ENCODE results near the gene ARMCX6. TPM values are rescaled to one million over a fixed set of nuclear protein-coding genes. Genes with fewer than 3 reads are reported as not detected.

Gene ARMCX6
- total and polyA plus RNA-seq, 2 of the 13 experiments (the other 11 are each of a cell fraction or from before 2014, with no cell fraction given), result 19.4 to 23.3 TPM

DNA sequence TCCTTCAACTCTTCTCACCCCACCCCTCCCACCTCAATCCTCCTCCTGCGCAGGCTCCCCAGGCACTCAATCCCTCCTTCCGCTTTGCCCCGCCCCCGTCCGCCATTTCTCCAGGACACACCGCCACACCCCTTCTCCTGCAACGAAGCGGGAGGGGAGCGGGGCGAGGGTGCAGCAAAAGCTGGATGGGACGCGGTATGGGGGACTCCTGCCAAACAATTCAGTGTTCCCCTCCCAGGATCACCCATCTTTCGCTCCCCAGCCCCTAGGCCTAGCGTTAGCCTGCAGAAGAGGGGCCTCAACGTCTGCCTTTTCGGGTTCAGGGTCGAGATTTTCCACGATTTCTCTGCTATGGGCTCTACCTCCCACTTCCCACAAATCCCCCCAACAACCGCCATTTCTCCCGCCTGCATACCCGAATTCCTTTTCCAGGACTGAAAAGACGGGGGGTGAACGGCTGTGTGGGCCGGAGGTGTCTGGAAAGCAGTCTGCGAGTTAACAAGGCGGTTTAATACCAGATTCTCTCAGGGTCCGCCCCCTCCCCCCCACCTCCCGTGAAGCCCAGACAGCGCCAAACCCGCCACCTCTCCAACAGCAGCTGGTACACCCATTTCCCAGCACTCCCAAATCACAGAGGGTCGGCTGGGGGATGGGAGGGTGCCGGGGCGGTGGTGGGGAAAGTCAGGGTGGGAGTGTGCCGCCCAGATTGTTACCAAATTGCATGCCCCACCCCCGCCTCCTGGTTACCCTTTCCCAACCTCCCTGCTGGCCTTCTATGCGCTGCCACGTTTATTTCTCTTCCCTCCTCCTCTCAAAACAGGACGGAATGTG is 41.1 kb upstream of the ARMCX6 start:
- no peak overlapping the region for H3K4me3 ChIP-seq (replicated peaks in 1 of 3; ENCODE audit: insufficient read depth in 1 of 3, low read depth in 2 of 3, low read length in 3 of 3)
- ATAC-seq (no peak), FAIRE-seq (no peak), DNase-seq (ENCODE audit: low spot score) (no peak)
- POLR2A ChIA-PET, result no interaction called here
- intact Hi-C loops (cut with micrococcal nuclease; ENCODE audit: unreplicated experiment), result no loop called here
- H4K20me1 ChIP-seq (ENCODE audit: insufficient read depth, low read length), result no peaks in the 10 kb centered on the region
- H3K4me1 ChIP-seq (ENCODE audit: insufficient read depth, low read length), result no peaks in the 10 kb centered on the region
- H3K79me2 ChIP-seq (ENCODE audit: insufficient read depth, low read length), result no peaks in the 10 kb centered on the region
- CTCF ChIA-PET (ENCODE audit: low intra/inter-chr PET ratio, low total read pairs), result no interaction called here
- H3K9me3 ChIP-seq (ENCODE audit: low read length), result no peaks in the 10 kb centered on the region
- no peaks in the 10 kb centered on the region for H3K36me3 ChIP-seq (replicated peaks in 1 of 2; ENCODE audit: control insufficient read depth in 1 of 2, insufficient read depth in 2 of 2, low read length in 2 of 2)
- in situ Hi-C loops (cut with HindIII; ENCODE audit: extremely low pct_ligation_motif_present, low pct_unique_long_range_greater_than_20kb), result no loop called here
- BruUV-seq (replicated peaks), result no TSS peak
- no peak overlapping the region for H3K27ac ChIP-seq (ENCODE audit: extremely low read length, insufficient read depth, low read length)
- H3K27me3 ChIP-seq (ENCODE audit: control insufficient read depth in 1 of 2, insufficient read depth in 2 of 2, low read length in 2 of 2), result no peaks in the 10 kb centered on the region; a peak in 1 of 5 replicates
- H3K9ac ChIP-seq (ENCODE audit: insufficient read depth, low read depth, low read length), result no peak overlapping the region
- TF ChIP-seq, protein P1, sequence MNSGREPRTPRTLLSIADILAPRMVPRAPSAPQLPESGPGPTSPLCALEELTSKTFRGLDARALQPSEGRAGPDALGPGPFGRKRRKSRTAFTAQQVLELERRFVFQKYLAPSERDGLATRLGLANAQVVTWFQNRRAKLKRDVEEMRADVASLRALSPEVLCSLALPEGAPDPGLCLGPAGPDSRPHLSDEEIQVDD (CRISPR knock-in tag; IDR thresholded peaks at IDR 0.05; ENCODE audit: borderline replicate concordance), result no peak
- TF ChIP-seq REXO4 (CRISPR knock-in tag; IDR thresholded peaks at IDR 0.05; ENCODE audit: borderline replicate concordance) (no peak), ZNF839 (CRISPR knock-in tag; IDR thresholded peaks at IDR 0.05; ENCODE audit: borderline replicate concordance) (no peak), ZNF335 (CRISPR knock-in tag; IDR thresholded peaks at IDR 0.05) (no peak), ZSCAN25 (CRISPR knock-in tag; IDR thresholded peaks at IDR 0.05) (no peak)
- TF ChIP-seq, protein P2, sequence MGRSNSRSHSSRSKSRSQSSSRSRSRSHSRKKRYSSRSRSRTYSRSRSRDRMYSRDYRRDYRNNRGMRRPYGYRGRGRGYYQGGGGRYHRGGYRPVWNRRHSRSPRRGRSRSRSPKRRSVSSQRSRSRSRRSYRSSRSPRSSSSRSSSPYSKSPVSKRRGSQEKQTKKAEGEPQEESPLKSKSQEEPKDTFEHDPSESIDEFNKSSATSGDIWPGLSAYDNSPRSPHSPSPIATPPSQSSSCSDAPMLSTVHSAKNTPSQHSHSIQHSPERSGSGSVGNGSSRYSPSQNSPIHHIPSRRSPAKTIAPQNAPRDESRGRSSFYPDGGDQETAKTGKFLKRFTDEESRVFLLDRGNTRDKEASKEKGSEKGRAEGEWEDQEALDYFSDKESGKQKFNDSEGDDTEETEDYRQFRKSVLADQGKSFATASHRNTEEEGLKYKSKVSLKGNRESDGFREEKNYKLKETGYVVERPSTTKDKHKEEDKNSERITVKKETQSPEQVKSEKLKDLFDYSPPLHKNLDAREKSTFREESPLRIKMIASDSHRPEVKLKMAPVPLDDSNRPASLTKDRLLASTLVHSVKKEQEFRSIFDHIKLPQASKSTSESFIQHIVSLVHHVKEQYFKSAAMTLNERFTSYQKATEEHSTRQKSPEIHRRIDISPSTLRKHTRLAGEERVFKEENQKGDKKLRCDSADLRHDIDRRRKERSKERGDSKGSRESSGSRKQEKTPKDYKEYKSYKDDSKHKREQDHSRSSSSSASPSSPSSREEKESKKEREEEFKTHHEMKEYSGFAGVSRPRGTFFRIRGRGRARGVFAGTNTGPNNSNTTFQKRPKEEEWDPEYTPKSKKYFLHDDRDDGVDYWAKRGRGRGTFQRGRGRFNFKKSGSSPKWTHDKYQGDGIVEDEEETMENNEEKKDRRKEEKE (IDR thresholded peaks at IDR 0.05), result no peak
- TF ChIP-seq, protein P3, sequence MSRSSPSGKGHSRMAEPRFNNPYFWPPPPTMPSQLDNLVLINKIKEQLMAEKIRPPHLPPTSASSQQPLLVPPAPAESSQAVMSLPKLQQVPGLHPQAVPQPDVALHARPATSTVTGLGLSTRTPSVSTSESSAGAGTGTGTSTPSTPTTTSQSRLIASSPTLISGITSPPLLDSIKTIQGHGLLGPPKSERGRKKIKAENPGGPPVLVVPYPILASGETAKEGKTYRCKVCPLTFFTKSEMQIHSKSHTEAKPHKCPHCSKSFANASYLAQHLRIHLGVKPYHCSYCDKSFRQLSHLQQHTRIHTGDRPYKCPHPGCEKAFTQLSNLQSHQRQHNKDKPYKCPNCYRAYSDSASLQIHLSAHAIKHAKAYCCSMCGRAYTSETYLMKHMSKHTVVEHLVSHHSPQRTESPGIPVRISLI (CRISPR knock-in tag; IDR thresholded peaks at IDR 0.05; ENCODE audit: borderline replicate concordance), result no peak
- TF ChIP-seq, protein P4, sequence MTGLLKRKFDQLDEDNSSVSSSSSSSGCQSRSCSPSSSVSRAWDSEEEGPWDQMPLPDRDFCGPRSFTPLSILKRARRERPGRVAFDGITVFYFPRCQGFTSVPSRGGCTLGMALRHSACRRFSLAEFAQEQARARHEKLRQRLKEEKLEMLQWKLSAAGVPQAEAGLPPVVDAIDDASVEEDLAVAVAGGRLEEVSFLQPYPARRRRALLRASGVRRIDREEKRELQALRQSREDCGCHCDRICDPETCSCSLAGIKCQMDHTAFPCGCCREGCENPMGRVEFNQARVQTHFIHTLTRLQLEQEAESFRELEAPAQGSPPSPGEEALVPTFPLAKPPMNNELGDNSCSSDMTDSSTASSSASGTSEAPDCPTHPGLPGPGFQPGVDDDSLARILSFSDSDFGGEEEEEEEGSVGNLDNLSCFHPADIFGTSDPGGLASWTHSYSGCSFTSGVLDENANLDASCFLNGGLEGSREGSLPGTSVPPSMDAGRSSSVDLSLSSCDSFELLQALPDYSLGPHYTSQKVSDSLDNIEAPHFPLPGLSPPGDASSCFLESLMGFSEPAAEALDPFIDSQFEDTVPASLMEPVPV (CRISPR knock-in tag; IDR thresholded peaks at IDR 0.05), result no peak
- TF ChIP-seq, protein P5, sequence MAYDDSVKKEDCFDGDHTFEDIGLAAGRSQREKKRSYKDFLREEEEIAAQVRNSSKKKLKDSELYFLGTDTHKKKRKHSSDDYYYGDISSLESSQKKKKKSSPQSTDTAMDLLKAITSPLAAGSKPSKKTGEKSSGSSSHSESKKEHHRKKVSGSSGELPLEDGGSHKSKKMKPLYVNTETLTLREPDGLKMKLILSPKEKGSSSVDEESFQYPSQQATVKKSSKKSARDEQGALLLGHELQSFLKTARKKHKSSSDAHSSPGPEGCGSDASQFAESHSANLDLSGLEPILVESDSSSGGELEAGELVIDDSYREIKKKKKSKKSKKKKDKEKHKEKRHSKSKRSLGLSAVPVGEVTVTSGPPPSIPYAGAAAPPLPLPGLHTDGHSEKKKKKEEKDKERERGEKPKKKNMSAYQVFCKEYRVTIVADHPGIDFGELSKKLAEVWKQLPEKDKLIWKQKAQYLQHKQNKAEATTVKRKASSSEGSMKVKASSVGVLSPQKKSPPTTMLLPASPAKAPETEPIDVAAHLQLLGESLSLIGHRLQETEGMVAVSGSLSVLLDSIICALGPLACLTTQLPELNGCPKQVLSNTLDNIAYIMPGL (CRISPR knock-in tag; IDR thresholded peaks at IDR 0.05; ENCODE audit: borderline replicate concordance in 1 of 2, low read depth in 1 of 2), result no peak
- no peak overlapping the region for H2AFZ ChIP-seq (ENCODE audit: low read length)
- 46% methylated on average over 33 of the region's 38 CpGs for WGBS (ENCODE audit: low lambda C conversion rate)
- no peak overlapping the region for H3K4me2 ChIP-seq (ENCODE audit: low read depth, low read length)
